ENCODE measurements around the gene EYA3. TPM values are rescaled to one million over a fixed set of nuclear protein-coding genes. Genes with fewer than 3 reads are reported as not detected.

The EYA3 gene
- total RNA-seq, 1 donor from 2014 or later, result 9.9 TPM

- Histone ChIP-seq H3K4me1 (ENCODE audit: control insufficient read depth in 3 of 3, insufficient read depth in 3 of 3, low read length in 3 of 3) (peaks cover 6 to 13% (median 7%) of the 10 kb centered on the region in 3 donors), H3K36me3 (ENCODE audit: control insufficient read depth in 3 of 3, insufficient read depth in 3 of 3, low read length in 3 of 3) (no peaks in the 10 kb centered on the region), H3K27ac (ENCODE audit: low read depth, low read length) (no peak overlapping the region), H3K9ac (ENCODE audit: low read depth in 1 of 3, low read length in 3 of 3) (no peak overlapping the region), H3K9me3 (ENCODE audit: control insufficient read depth in 3 of 3, low read length in 3 of 3) (no peaks in the 10 kb centered on the region), H3K4me3 (ENCODE audit: low read length in 3 of 3) (no peak overlapping the region), H3K27me3 (ENCODE audit: control insufficient read depth in 3 of 3, insufficient read depth in 3 of 3, low read length in 3 of 3) (no peaks in the 10 kb centered on the region)
Measured at GRCh38 chr1:28073867-28074266, 14.5 kb downstream of the EYA3 start.

GRCh38 chr1:28071813-28072212 lies 16.6 kb downstream of the EYA3 start:
- Histone ChIP-seq H3K27ac (ENCODE audit: low read depth, low read length) (no peak overlapping the region), H3K9me3 (ENCODE audit: control insufficient read depth in 3 of 3, low read length in 3 of 3) (no peaks in the 10 kb centered on the region), H3K9ac (ENCODE audit: low read depth in 1 of 3, low read length in 3 of 3) (no peak overlapping the region), H3K36me3 (ENCODE audit: control insufficient read depth in 3 of 3, insufficient read depth in 3 of 3, low read length in 3 of 3) (no peaks in the 10 kb centered on the region), H3K4me3 (ENCODE audit: low read length in 3 of 3) (no peak overlapping the region), H3K4me1 (ENCODE audit: control insufficient read depth in 3 of 3, insufficient read depth in 3 of 3, low read length in 3 of 3) (peaks cover 0 to 6% (median 3%) of the 10 kb centered on the region in 3 donors), H3K27me3 (ENCODE audit: control insufficient read depth in 3 of 3, insufficient read depth in 3 of 3, low read length in 3 of 3) (no peaks in the 10 kb centered on the region)

- no peaks in the 10 kb centered on the region for H3K9me3 ChIP-seq (ENCODE audit: control insufficient read depth in 3 of 3, low read length in 3 of 3)
- no peak overlapping the region for H3K4me3 ChIP-seq (ENCODE audit: low read length in 3 of 3)
- no peaks in the 10 kb centered on the region for H3K36me3 ChIP-seq (ENCODE audit: control insufficient read depth in 3 of 3, insufficient read depth in 3 of 3, low read length in 3 of 3)
- no peak overlapping the region for H3K9ac ChIP-seq (ENCODE audit: low read depth in 1 of 3, low read length in 3 of 3)
- H3K27me3 ChIP-seq (ENCODE audit: control insufficient read depth in 3 of 3, insufficient read depth in 3 of 3, low read length in 3 of 3), result no peaks in the 10 kb centered on the region
- peaks cover 0 to 5% (median 3%) of the 10 kb centered on the region in 3 donors for H3K4me1 ChIP-seq (ENCODE audit: control insufficient read depth in 3 of 3, insufficient read depth in 3 of 3, low read length in 3 of 3)
- no peak overlapping the region for H3K27ac ChIP-seq (ENCODE audit: low read depth, low read length)
Measured at GRCh38 chr1:28070725-28071593, 17.5 kb downstream of the EYA3 start.

- Histone ChIP-seq H3K27me3 (ENCODE audit: control insufficient read depth in 3 of 3, insufficient read depth in 3 of 3, low read length in 3 of 3) (no peaks in the 10 kb centered on the region), H3K27ac (ENCODE audit: low read depth, low read length) (no peak overlapping the region), H3K9ac (ENCODE audit: low read depth in 1 of 3, low read length in 3 of 3) (no peak overlapping the region), H3K36me3 (ENCODE audit: control insufficient read depth in 3 of 3, insufficient read depth in 3 of 3, low read length in 3 of 3) (no peaks in the 10 kb centered on the region), H3K9me3 (ENCODE audit: control insufficient read depth in 3 of 3, low read length in 3 of 3) (no peaks in the 10 kb centered on the region), H3K4me3 (ENCODE audit: low read length in 3 of 3) (no peak overlapping the region), H3K4me1 (ENCODE audit: control insufficient read depth in 3 of 3, insufficient read depth in 3 of 3, low read length in 3 of 3) (no peaks in the 10 kb centered on the region)
Measured at GRCh38 chr1:28067523-28068090, 20.8 kb downstream of the EYA3 start.

DNA sequence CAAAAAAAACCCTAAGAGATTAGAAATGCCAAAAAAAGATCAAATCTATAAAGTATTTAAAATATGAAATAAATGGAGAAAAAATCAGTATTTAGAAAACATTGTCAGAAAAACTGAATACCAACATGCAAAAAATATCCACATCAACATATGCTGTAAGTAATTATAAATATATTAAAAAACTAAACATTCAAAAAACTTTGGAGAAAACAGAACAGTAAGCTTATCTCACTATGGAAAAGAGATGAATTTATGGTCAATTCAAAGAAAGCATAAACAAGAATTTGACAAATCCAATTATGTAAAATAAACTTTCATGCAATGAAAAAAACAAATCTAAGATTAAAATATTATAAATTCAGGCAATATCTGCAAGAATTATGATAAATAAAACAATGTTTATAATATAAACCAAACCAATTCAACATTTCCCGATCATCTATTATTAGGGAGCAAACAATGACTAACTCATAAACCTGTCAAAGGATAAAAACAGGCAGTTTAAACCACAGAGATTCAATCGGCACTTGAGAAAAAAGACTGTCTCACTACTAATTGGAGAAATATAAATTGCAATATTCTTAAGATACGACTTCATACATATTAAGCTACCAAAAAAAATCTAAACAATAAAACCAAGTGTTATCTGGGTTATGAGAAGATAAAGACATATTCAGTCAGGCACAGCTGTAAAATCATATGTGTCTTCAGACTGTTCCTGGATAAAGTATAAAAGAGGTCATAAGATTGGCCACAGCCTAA lies 21.8 kb downstream of the EYA3 start:
- Histone ChIP-seq H3K4me3 (ENCODE audit: low read length in 3 of 3) (no peak overlapping the region), H3K9ac (ENCODE audit: low read depth in 1 of 3, low read length in 3 of 3) (no peak overlapping the region)

DNA sequence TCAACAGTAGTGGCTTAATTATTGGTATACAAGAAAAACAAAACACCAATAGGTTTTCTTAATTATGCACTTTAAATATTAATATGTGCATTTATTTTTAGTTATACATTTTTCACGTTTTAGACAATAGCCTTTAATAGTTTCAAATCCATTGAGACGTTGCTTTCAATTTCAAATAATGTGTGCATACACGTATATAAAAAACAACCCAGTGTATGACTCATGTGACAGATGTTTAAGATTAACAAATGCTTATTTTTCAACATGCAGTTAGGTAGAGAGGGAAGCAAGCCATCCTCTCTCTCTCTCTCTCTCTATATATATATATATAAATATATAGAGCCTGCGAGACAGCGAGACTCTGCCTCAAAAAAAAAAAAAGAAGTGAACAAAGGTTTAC lies 24.3 kb downstream of the EYA3 start:
- Histone ChIP-seq H3K27ac (ENCODE audit: low read depth, low read length) (no peak overlapping the region), H3K9me3 (ENCODE audit: control insufficient read depth in 3 of 3, low read length in 3 of 3) (no peaks in the 10 kb centered on the region), H3K36me3 (ENCODE audit: control insufficient read depth in 3 of 3, insufficient read depth in 3 of 3, low read length in 3 of 3) (no peaks in the 10 kb centered on the region), H3K4me3 (ENCODE audit: low read length in 3 of 3) (no peak overlapping the region), H3K4me1 (ENCODE audit: control insufficient read depth in 3 of 3, insufficient read depth in 3 of 3, low read length in 3 of 3) (no peaks in the 10 kb centered on the region), H3K27me3 (ENCODE audit: control insufficient read depth in 3 of 3, insufficient read depth in 3 of 3, low read length in 3 of 3) (no peaks in the 10 kb centered on the region), H3K9ac (ENCODE audit: low read depth in 1 of 3, low read length in 3 of 3) (no peak overlapping the region)

More for the DNA sequence above, 21.8 kb downstream of the EYA3 start:
- Histone ChIP-seq H3K9me3 (ENCODE audit: control insufficient read depth in 3 of 3, low read length in 3 of 3) (no peaks in the 10 kb centered on the region), H3K27ac (ENCODE audit: low read depth, low read length) (no peak overlapping the region), H3K27me3 (ENCODE audit: control insufficient read depth in 3 of 3, insufficient read depth in 3 of 3, low read length in 3 of 3) (no peaks in the 10 kb centered on the region), H3K4me1 (ENCODE audit: control insufficient read depth in 3 of 3, insufficient read depth in 3 of 3, low read length in 3 of 3) (no peaks in the 10 kb centered on the region), H3K36me3 (ENCODE audit: control insufficient read depth in 3 of 3, insufficient read depth in 3 of 3, low read length in 3 of 3) (no peaks in the 10 kb centered on the region)

DNA sequence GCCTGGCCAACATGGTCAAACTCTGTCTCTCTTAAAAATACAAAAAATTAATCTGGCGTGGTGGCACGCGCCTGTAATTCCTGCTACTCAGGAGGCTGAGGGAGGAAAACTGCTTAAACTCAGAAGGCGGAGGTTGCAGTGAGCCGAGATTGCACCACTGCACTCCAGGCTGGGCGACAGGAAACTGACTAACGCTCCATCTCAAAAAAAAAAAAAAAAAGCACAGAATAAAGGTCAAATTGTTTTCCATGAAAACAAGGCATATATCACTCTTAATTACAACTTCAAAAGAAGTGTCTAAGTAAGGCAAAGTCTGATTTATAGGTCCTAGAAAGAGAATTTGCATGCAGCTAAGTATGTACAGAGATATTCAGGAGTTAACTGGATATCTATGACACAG lies 25.6 kb downstream of the EYA3 start:
- Histone ChIP-seq H3K4me1 (ENCODE audit: control insufficient read depth in 3 of 3, insufficient read depth in 3 of 3, low read length in 3 of 3) (no peaks in the 10 kb centered on the region), H3K27ac (ENCODE audit: low read depth, low read length) (no peak overlapping the region), H3K36me3 (ENCODE audit: control insufficient read depth in 3 of 3, insufficient read depth in 3 of 3, low read length in 3 of 3) (no peaks in the 10 kb centered on the region), H3K27me3 (ENCODE audit: control insufficient read depth in 3 of 3, insufficient read depth in 3 of 3, low read length in 3 of 3) (no peaks in the 10 kb centered on the region), H3K9ac (ENCODE audit: low read depth in 1 of 3, low read length in 3 of 3) (no peak overlapping the region), H3K9me3 (ENCODE audit: control insufficient read depth in 3 of 3, low read length in 3 of 3) (no peaks in the 10 kb centered on the region), H3K4me3 (ENCODE audit: low read length in 3 of 3) (no peak overlapping the region)

GRCh38 chr1:28058971-28059878 lies 29.2 kb downstream of the EYA3 start:
- no peak overlapping the region for H3K27ac ChIP-seq (ENCODE audit: low read depth, low read length)
- no peak overlapping the region for H3K4me3 ChIP-seq (ENCODE audit: low read length in 3 of 3)
- H3K4me1 ChIP-seq (ENCODE audit: control insufficient read depth in 3 of 3, insufficient read depth in 3 of 3, low read length in 3 of 3), result no peaks in the 10 kb centered on the region
- H3K9ac ChIP-seq (ENCODE audit: low read depth in 1 of 3, low read length in 3 of 3), result no peak overlapping the region
- no peaks in the 10 kb centered on the region for H3K27me3 ChIP-seq (ENCODE audit: control insufficient read depth in 3 of 3, insufficient read depth in 3 of 3, low read length in 3 of 3)
- no peaks in the 10 kb centered on the region for H3K9me3 ChIP-seq (ENCODE audit: control insufficient read depth in 3 of 3, low read length in 3 of 3)
- H3K36me3 ChIP-seq (ENCODE audit: control insufficient read depth in 3 of 3, insufficient read depth in 3 of 3, low read length in 3 of 3), result peaks cover 0 to 3% (median 0%) of the 10 kb centered on the region in 3 donors

DNA sequence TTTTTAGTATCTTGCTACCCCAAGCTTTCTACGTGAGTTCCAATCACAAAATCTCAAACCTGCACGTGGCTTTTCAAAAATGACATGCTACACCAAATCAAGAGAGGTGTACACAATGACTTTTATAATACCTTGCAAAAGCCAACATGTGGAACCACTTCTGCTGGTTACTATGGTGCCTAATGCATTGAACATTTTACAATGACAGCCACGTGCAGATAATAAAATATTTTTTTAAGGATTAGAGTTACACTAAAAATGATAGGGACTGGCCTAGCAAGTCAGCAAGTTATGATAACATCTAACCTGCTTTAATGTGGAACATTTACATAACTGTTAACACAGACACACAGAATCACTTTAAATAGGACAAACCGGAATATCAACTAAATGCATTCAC lies 30.2 kb downstream of the EYA3 start:
- H3K36me3 ChIP-seq (ENCODE audit: control insufficient read depth in 3 of 3, insufficient read depth in 3 of 3, low read length in 3 of 3), result peaks cover 0 to 9% (median 0%) of the 10 kb centered on the region in 3 donors
- H3K4me1 ChIP-seq (ENCODE audit: control insufficient read depth in 3 of 3, insufficient read depth in 3 of 3, low read length in 3 of 3), result no peaks in the 10 kb centered on the region
- H3K4me3 ChIP-seq (ENCODE audit: low read length in 3 of 3), result no peak overlapping the region
- H3K9me3 ChIP-seq (ENCODE audit: control insufficient read depth in 3 of 3, low read length in 3 of 3), result no peaks in the 10 kb centered on the region
- no peak overlapping the region for H3K9ac ChIP-seq (ENCODE audit: low read depth in 1 of 3, low read length in 3 of 3)
- no peak overlapping the region for H3K27ac ChIP-seq (ENCODE audit: low read depth, low read length)
- no peaks in the 10 kb centered on the region for H3K27me3 ChIP-seq (ENCODE audit: control insufficient read depth in 3 of 3, insufficient read depth in 3 of 3, low read length in 3 of 3)

Data from skeletal muscle tissue (tissue), 4 donors.